Bronchial epithelial cell (primary cell): ENCODE measurements around the gene MCOLN2. TPM values are rescaled to one million over a fixed set of nuclear protein-coding genes. Genes with fewer than 3 reads are reported as not detected.
"Not testable (repeated sequence)": the region's sequence is repeated elsewhere in the genome, so short reads cannot be mapped to it uniquely, and the experiment has no call there.

Experiments
- DNase-seq: peaks from one replicate; pipeline ENCODE4 v3.0.0-alpha.2; 2010; ENCODE audit warnings: low read depth
- FAIRE-seq: peaks from 2 replicates; lab custom pipeline; 2011; peaks lifted over from hg19 to GRCh38; lab: Jason Lieb, UNC
- H3K27me3 ChIP-seq: 2 replicates; pipeline ENCODE4 v1.5.1; 2011; ENCODE audit warnings: low read length; ENCODE audit not compliant: control insufficient read depth, insufficient read depth
- H3K36me3 ChIP-seq: 2 replicates; pipeline ENCODE4 v1.5.1; 2011; ENCODE audit warnings: low read length; ENCODE audit not compliant: control insufficient read depth, insufficient read depth
- H3K4me3 ChIP-seq: 2 replicates; pipeline ENCODE4 v1.5.1; 2011; ENCODE audit warnings: mild to moderate bottlenecking, low read depth, low read length, control low read depth
- CTCF ChIP-seq: IDR thresholded peaks from 2 replicates; pipeline ENCODE4 v1.5.1; 2011; ENCODE audit warnings: mild to moderate bottlenecking, moderate library complexity, low read length, control low read depth, inconsistent platforms; ENCODE audit not compliant: insufficient read depth, severe bottlenecking
- total RNA-seq: library from RNA; depleted of rRNA; stranded (reverse); fragments of >200 nt; gene quantifications from 2 replicates; pipeline ENCODE4 v1.2.1, GENCODE V29; 2014

The MCOLN2 gene
- total RNA-seq, 1 donor from 2014 or later = under 0.01 TPM

GRCh38 chr1:84995484-84996334, 1.2 kb downstream of the MCOLN2 start:
- no peak for FAIRE-seq
- no peak overlapping the region for H3K4me3 ChIP-seq
- DNase-seq = no peak
- H3K27me3 ChIP-seq = peaks cover 7% of the 10 kb centered on the region
- no peak for TF ChIP-seq CTCF
- no peaks in the 10 kb centered on the region for H3K36me3 ChIP-seq

GRCh38 chr1:84991097-84991920, 5.6 kb downstream of the MCOLN2 start:
- Histone ChIP-seq H3K36me3 (no peaks in the 10 kb centered on the region), H3K27me3 (no peaks in the 10 kb centered on the region), H3K4me3 (no peak overlapping the region)
- no peak for DNase-seq
- no peak for TF ChIP-seq CTCF
- FAIRE-seq = no peak

- TF ChIP-seq CTCF = no peak
- no peaks in the 10 kb centered on the region for H3K27me3 ChIP-seq
- FAIRE-seq = no peak
- no peak for DNase-seq
- no peaks in the 10 kb centered on the region for H3K36me3 ChIP-seq
- H3K4me3 ChIP-seq = no peak overlapping the region
Measured at GRCh38 chr1:84988588-84988987, 8.3 kb downstream of the MCOLN2 start.

- H3K27me3 ChIP-seq, DNase-seq, H3K36me3 ChIP-seq, FAIRE-seq, H3K4me3 ChIP-seq: not testable (repeated sequence)
Measured at GRCh38 chr1:84986561-84986960, 10.4 kb downstream of the MCOLN2 start.

GRCh38 chr1:84985365-84985764, 11.5 kb downstream of the MCOLN2 start:
- Histone ChIP-seq H3K27me3 (no peaks in the 10 kb centered on the region), H3K36me3 (no peaks in the 10 kb centered on the region), H3K4me3 (no peak overlapping the region)
- TF ChIP-seq CTCF = no peak
- FAIRE-seq (no peak), DNase-seq (no peak)

- Histone ChIP-seq H3K36me3 (no peaks in the 10 kb centered on the region), H3K4me3 (no peak overlapping the region), H3K27me3 (no peaks in the 10 kb centered on the region)
- no peak for TF ChIP-seq CTCF
- FAIRE-seq (no peak), DNase-seq (no peak)
Measured at GRCh38 chr1:84982395-84982794, 14.5 kb downstream of the MCOLN2 start.
